ENCODE results near the gene ARSI.

DNA sequence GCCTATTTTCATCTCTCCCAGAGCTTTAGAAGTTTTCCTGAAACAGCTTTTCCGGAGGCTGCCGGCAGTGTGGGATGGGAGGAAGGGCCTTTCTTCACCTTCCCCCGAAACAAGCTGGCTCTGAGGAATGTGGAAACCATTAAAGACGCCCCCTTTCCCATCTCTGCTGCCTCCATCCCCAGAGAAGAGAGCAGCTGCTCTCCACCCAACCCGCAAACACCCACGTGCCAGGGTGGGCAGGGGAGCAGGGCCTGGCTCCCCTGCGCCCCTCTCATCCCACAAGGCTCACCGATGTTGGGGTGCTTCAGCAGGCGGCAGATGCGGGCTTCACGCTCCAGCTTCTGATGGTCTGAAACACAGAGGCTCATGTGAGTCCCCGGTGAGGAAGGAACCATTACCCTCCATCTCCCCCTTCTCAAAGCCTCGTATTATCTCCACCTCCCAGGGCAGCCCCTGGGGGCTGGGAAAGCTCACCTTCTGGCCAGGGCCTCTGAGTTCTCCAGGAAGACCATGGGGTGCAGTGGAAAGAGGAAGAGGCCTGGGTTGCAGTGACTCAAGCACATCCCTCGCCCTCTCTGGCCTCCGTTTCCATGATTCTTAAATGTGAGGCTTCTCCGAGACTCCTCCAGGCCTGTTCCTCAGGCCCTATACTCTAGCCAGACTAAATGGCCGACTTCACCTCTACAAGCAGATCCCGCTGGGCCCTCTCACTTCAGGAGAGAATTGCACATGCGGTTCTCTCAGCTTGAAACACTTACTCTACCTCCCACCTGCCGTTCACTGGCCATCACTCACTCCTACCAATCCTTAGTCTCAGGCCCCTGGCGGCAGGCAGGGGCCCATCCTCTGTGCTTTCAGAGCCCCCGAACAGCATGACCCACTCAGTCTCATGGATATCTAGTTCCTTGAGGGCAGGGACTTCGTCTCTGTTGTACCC, 37.8 kb downstream of the ARSI start:
- TF ChIP-seq, protein P1, sequence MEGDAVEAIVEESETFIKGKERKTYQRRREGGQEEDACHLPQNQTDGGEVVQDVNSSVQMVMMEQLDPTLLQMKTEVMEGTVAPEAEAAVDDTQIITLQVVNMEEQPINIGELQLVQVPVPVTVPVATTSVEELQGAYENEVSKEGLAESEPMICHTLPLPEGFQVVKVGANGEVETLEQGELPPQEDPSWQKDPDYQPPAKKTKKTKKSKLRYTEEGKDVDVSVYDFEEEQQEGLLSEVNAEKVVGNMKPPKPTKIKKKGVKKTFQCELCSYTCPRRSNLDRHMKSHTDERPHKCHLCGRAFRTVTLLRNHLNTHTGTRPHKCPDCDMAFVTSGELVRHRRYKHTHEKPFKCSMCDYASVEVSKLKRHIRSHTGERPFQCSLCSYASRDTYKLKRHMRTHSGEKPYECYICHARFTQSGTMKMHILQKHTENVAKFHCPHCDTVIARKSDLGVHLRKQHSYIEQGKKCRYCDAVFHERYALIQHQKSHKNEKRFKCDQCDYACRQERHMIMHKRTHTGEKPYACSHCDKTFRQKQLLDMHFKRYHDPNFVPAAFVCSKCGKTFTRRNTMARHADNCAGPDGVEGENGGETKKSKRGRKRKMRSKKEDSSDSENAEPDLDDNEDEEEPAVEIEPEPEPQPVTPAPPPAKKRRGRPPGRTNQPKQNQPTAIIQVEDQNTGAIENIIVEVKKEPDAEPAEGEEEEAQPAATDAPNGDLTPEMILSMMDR (IDR thresholded peaks at IDR 0.05): no peak
- no peak for TF ChIP-seq POLR2A (IDR thresholded peaks at IDR 0.05)
- no peak for TF ChIP-seq EP300 (IDR thresholded peaks at IDR 0.05)
- TF ChIP-seq POLR2AphosphoS5 (IDR thresholded peaks at IDR 0.05): no peak
